ENCODE data around the gene AP2S1. TPM values are rescaled to one million over a fixed set of nuclear protein-coding genes. Genes with fewer than 3 reads are reported as not detected.

Gene AP2S1
- total RNA-seq, 1 donor from 2014 or later, result 120 TPM

- H3K9me3 ChIP-seq, result no peaks in the 10 kb centered on the region
- H3K27ac ChIP-seq, result no peak overlapping the region
- ATAC-seq (no peak), DNase-seq (no peak)
- no peak for TF ChIP-seq CTCF (IDR thresholded peaks at IDR 0.05)
- H3K27me3 ChIP-seq (ENCODE audit: low read depth), result no peaks in the 10 kb centered on the region
- no peaks in the 10 kb centered on the region for H3K36me3 ChIP-seq
- intact Hi-C loops (cut with DNase I), result no loop called here
- H3K4me3 ChIP-seq, result no peak overlapping the region
- peaks cover 4% of the 10 kb centered on the region for H3K4me1 ChIP-seq
Observed at GRCh38 chr19:46803555-46803954, 47.1 kb downstream of the AP2S1 start.

GRCh38 chr19:46802152-46802551 is 48.5 kb downstream of the AP2S1 start:
- no peak for DNase-seq
- intact Hi-C loops (cut with DNase I), result no loop called here
- Histone ChIP-seq H3K36me3 (no peaks in the 10 kb centered on the region), H3K27me3 (ENCODE audit: low read depth) (no peaks in the 10 kb centered on the region), H3K4me3 (no peak overlapping the region), H3K27ac (no peak overlapping the region), H3K4me1 (no peaks in the 10 kb centered on the region), H3K9me3 (no peaks in the 10 kb centered on the region)
- no peak for ATAC-seq
- no peak for TF ChIP-seq CTCF (IDR thresholded peaks at IDR 0.05)

GRCh38 chr19:46798713-46799112 is 51.9 kb downstream of the AP2S1 start:
- no peak for DNase-seq
- no peak for ATAC-seq
- intact Hi-C loops (cut with DNase I), result no loop called here

GRCh38 chr19:46797881-46798280 is 52.8 kb downstream of the AP2S1 start:
- no peaks in the 10 kb centered on the region for H3K27me3 ChIP-seq (ENCODE audit: low read depth)
- intact Hi-C loops (cut with DNase I), result no loop called here
- no peak overlapping the region for H3K27ac ChIP-seq
- no peak for ATAC-seq
- no peak for TF ChIP-seq CTCF (IDR thresholded peaks at IDR 0.05)
- H3K4me3 ChIP-seq, result no peak overlapping the region
- peaks cover 11% of the 10 kb centered on the region for H3K4me1 ChIP-seq
- no peak for DNase-seq
- no peaks in the 10 kb centered on the region for H3K9me3 ChIP-seq
- no peaks in the 10 kb centered on the region for H3K36me3 ChIP-seq

More at GRCh38 chr19:46798713-46799112, 51.9 kb downstream of the AP2S1 start:
- Histone ChIP-seq H3K27me3 (ENCODE audit: low read depth) (no peaks in the 10 kb centered on the region), H3K4me1 (peaks cover 11% of the 10 kb centered on the region), H3K27ac (no peak overlapping the region), H3K4me3 (no peak overlapping the region), H3K9me3 (no peaks in the 10 kb centered on the region), H3K36me3 (no peaks in the 10 kb centered on the region)
- no peak for TF ChIP-seq CTCF (IDR thresholded peaks at IDR 0.05)

- DNase-seq, result no peak
- Histone ChIP-seq H3K9me3 (no peaks in the 10 kb centered on the region), H3K27me3 (ENCODE audit: low read depth) (no peaks in the 10 kb centered on the region), H3K36me3 (no peaks in the 10 kb centered on the region), H3K4me3 (no peak overlapping the region), H3K4me1 (peaks cover 24% of the 10 kb centered on the region), H3K27ac (no peak overlapping the region)
- intact Hi-C loops (cut with DNase I), result no loop called here
- ATAC-seq, result no peak
- no peak for TF ChIP-seq CTCF (IDR thresholded peaks at IDR 0.05)
Observed at GRCh38 chr19:46791944-46792343, 58.7 kb downstream of the AP2S1 start.

- no peak overlapping the region for H3K4me3 ChIP-seq
- no peak for TF ChIP-seq CTCF (IDR thresholded peaks at IDR 0.05)
- H3K4me1 ChIP-seq, result peaks cover 32% of the 10 kb centered on the region
- no peaks in the 10 kb centered on the region for H3K36me3 ChIP-seq
- H3K27me3 ChIP-seq (ENCODE audit: low read depth), result no peaks in the 10 kb centered on the region
- intact Hi-C loops (cut with DNase I), result no loop called here
- no peak overlapping the region for H3K27ac ChIP-seq
- DNase-seq (no peak), ATAC-seq (no peak)
- no peaks in the 10 kb centered on the region for H3K9me3 ChIP-seq
Observed at GRCh38 chr19:46789371-46789770, 61.3 kb downstream of the AP2S1 start.
